GM12801 (cell line): ENCODE results near the gene FLT3LG.

ENCODE experiments used
- CTCF ChIP-seq: IDR thresholded peaks from one replicate; pipeline ENCODE4 v1.5.1; 2011; ENCODE audit warnings: control low read depth; ENCODE audit not compliant: insufficient read length; ENCODE audit errors: extremely low read depth

The FLT3LG gene

GRCh38 chr19:49496574-49497008 lies 22.6 kb downstream of the FLT3LG start:
- TF ChIP-seq CTCF = no peak

- TF ChIP-seq CTCF = no peak
Measured at GRCh38 chr19:49497047-49497788, 23.2 kb downstream of the FLT3LG start.

- TF ChIP-seq CTCF = no peak
Measured at GRCh38 chr19:49497789-49498103, 23.7 kb downstream of the FLT3LG start.

- TF ChIP-seq CTCF = no peak
Measured at GRCh38 chr19:49498475-49498874, 24.5 kb downstream of the FLT3LG start.

GRCh38 chr19:49499030-49499670 lies 25.1 kb downstream of the FLT3LG start:
- TF ChIP-seq CTCF = no peak

GRCh38 chr19:49502866-49503581 lies 29.0 kb downstream of the FLT3LG start:
- TF ChIP-seq CTCF = no peak

GRCh38 chr19:49503582-49503962 lies 29.6 kb downstream of the FLT3LG start:
- TF ChIP-seq CTCF = no peak
